ENCODE results near the gene CMPK1.

GRCh38 chr1:47382399-47382983 lies 48.9 kb downstream of the CMPK1 start:
- TF ChIP-seq CTCF (conservative IDR thresholded peaks at IDR 0.05; ENCODE audit: low read length) (no peak), EZH2phosphoT487 (IDR thresholded peaks at IDR 0.05; ENCODE audit: borderline replicate concordance) (no peak)

All from Loucy (cell line).